ENCODE measurements around the gene ERP29. TPM values are rescaled to one million over a fixed set of nuclear protein-coding genes. Genes with fewer than 3 reads are reported as not detected.

Gene ERP29
- polyA plus RNA-seq, 1 donor (not counting 4 experiments of a cell fraction or from before 2014, with no cell fraction given) = 89.4 TPM

DNA sequence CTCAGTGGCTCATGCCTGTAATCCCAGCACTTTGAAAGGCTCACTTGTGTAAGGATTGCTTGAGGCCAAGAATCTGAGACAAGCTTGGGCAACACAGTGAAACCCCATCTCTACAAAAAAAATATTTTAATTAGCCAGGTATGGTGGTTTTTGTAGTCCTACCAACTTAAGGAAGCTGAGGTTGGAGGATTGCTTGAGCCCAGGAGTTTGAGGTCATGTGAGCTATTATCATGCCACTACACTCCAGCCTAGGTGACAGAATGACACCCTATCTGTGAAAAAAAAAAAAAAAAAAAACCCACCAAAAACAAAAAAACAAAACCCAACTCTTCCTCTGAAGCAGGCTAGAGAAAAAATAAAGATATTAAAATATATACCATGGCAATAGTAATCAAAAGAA is 41.4 kb upstream of the ERP29 start:
- Histone ChIP-seq H3K79me2 (ENCODE audit: control insufficient read depth, insufficient read depth, low read length) (no peaks in the 10 kb centered on the region), H3K9me1 (ENCODE audit: control insufficient read depth, extremely low read depth, insufficient read depth, low read length) (no peaks in the 10 kb centered on the region), H3K27me3 (ENCODE audit: control insufficient read depth, extremely low read depth, insufficient read depth, low read length) (no peaks in the 10 kb centered on the region), H3K4me1 (ENCODE audit: control insufficient read depth, extremely low read depth, insufficient read depth, low read length) (no peaks in the 10 kb centered on the region), H3K36me3 (ENCODE audit: control insufficient read depth in 2 of 2, extremely low read depth in 1 of 2, insufficient read depth in 2 of 2, low read length in 2 of 2) (no peaks in the 10 kb centered on the region), H4K20me1 (ENCODE audit: control insufficient read depth, extremely low read depth, insufficient read depth, low read length) (no peaks in the 10 kb centered on the region), H2AFZ (ENCODE audit: control insufficient read depth, low read length) (no peak overlapping the region), H3K9ac (ENCODE audit: control insufficient read depth, extremely low read depth, insufficient read depth, low read length) (no peak overlapping the region), H3K9me3 (ENCODE audit: control insufficient read depth, low read depth, low read length) (no peaks in the 10 kb centered on the region), H3K4me3 (ENCODE audit: control insufficient read depth in 2 of 3, extremely low read depth in 1 of 3, insufficient read depth in 2 of 3, low read depth in 1 of 3, low read length in 3 of 3) (no peak overlapping the region), H3K4me2 (ENCODE audit: control insufficient read depth, extremely low read depth, insufficient read depth, low read depth, low read length) (no peak overlapping the region), H3K27ac (ENCODE audit: control insufficient read depth, insufficient read depth, low read length) (no peak overlapping the region)
- dilution Hi-C loops (cut with MboI; ENCODE audit: extremely low pct_ligation_motif_present, low sequenced_read_pairs) = no loop called here
- TF ChIP-seq CTCF (optimal IDR thresholded peaks at IDR 0.05 in 1 of 3, IDR thresholded peaks at IDR 0.05 in 1 of 3, conservative IDR thresholded peaks at IDR 0.05 in 1 of 3; ENCODE audit: extremely low read depth in 1 of 3, insufficient read depth in 2 of 3, low read length in 3 of 3) (no peak), EZH2 (IDR thresholded peaks at IDR 0.05; ENCODE audit: low read length) (no peak)
- DNase-seq (ENCODE audit: low read depth, low spot score) (no peak), FAIRE-seq (no peak)

DNA sequence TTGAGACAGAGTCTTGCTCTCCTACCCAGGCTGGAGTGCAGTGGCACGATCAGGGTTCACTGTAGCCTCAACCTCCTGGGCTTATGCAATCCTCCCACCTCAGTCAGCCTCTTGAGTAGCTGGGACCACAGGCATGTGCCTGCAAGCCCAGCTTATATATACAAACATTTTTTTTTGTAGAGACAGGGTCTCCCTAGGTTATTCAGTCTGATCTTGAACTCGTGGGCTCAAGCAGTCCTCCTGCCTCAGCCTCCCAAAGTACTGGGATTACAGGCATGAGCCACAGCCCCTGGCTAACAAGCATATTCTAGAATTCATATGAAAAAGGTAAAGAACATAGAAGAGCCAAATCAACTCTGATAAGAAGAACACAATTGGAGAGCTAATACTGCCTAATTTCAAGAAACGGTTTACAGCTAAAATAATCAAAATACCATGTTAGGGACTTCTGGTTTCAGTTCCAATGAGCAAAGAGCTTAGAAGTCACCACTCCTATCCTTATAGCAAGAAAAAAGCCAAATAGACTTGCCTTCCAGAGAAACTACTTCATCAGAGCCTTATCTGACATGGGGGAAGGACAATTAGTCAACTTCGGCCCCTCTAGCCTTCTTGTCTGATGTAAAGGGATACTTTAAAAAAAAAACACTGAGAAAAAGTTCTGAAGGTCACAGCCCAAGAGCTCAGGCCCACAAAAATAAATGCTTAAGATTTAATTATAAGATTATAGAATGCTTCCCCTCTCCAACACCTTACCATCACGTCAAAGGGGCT is 37.9 kb upstream of the ERP29 start:
- no peak overlapping the region for H3K27ac ChIP-seq (ENCODE audit: control insufficient read depth, insufficient read depth, low read length)
- no peaks in the 10 kb centered on the region for H3K4me1 ChIP-seq (ENCODE audit: control insufficient read depth, extremely low read depth, insufficient read depth, low read length)
- H3K9ac ChIP-seq (ENCODE audit: control insufficient read depth, extremely low read depth, insufficient read depth, low read length) = no peak overlapping the region
- FAIRE-seq (no peak), DNase-seq (ENCODE audit: low read depth, low spot score) (no peak)
- H3K9me1 ChIP-seq (ENCODE audit: control insufficient read depth, extremely low read depth, insufficient read depth, low read length) = no peaks in the 10 kb centered on the region
- no peaks in the 10 kb centered on the region for H3K79me2 ChIP-seq (ENCODE audit: control insufficient read depth, insufficient read depth, low read length)
- H3K27me3 ChIP-seq (ENCODE audit: control insufficient read depth, extremely low read depth, insufficient read depth, low read length) = no peaks in the 10 kb centered on the region
- no peak overlapping the region for H3K4me2 ChIP-seq (ENCODE audit: control insufficient read depth, extremely low read depth, insufficient read depth, low read depth, low read length)
- H2AFZ ChIP-seq (ENCODE audit: control insufficient read depth, low read length) = no peak overlapping the region
- H3K4me3 ChIP-seq (ENCODE audit: control insufficient read depth in 2 of 3, extremely low read depth in 1 of 3, insufficient read depth in 2 of 3, low read depth in 1 of 3, low read length in 3 of 3) = no peak overlapping the region
- TF ChIP-seq EZH2 (IDR thresholded peaks at IDR 0.05; ENCODE audit: low read length) (no peak), CTCF (optimal IDR thresholded peaks at IDR 0.05 in 1 of 3, IDR thresholded peaks at IDR 0.05 in 1 of 3, conservative IDR thresholded peaks at IDR 0.05 in 1 of 3; ENCODE audit: extremely low read depth in 1 of 3, insufficient read depth in 2 of 3, low read length in 3 of 3) (no peak)
- no peaks in the 10 kb centered on the region for H3K36me3 ChIP-seq (ENCODE audit: control insufficient read depth in 2 of 2, extremely low read depth in 1 of 2, insufficient read depth in 2 of 2, low read length in 2 of 2)
- dilution Hi-C loops (cut with MboI; ENCODE audit: extremely low pct_ligation_motif_present, low sequenced_read_pairs) = no loop called here
- H4K20me1 ChIP-seq (ENCODE audit: control insufficient read depth, extremely low read depth, insufficient read depth, low read length) = no peaks in the 10 kb centered on the region
- H3K9me3 ChIP-seq (ENCODE audit: control insufficient read depth, low read depth, low read length) = no peaks in the 10 kb centered on the region
